ENCODE results near the gene RORC. TPM values are rescaled to one million over a fixed set of nuclear protein-coding genes. Genes with fewer than 3 reads are reported as not detected.

RORC gene
- total RNA-seq, 1 experiment from 2014 or later, result 0.19 TPM

- no TSS peak for BruUV-seq (replicated peaks)
- no peak for TF ChIP-seq CTCF (IDR thresholded peaks at IDR 0.05; ENCODE audit: unreplicated experiment)
- DNase-seq, result no peak
- intact Hi-C loops (cut with micrococcal nuclease; ENCODE audit: unreplicated experiment), result no loop called here
- Mint-ChIP-seq H3K4me1 (ENCODE audit: low read depth, unreplicated experiment) (no peaks in the 10 kb centered on the region), H3K4me3 (ENCODE audit: low read depth, unreplicated experiment) (no peak overlapping the region), H3K27me3 (ENCODE audit: unreplicated experiment) (peaks cover 44% of the 10 kb centered on the region), H3K27ac (ENCODE audit: unreplicated experiment) (no peak overlapping the region), H3K36me3 (ENCODE audit: insufficient read depth, unreplicated experiment) (no peaks in the 10 kb centered on the region), H3K9me3 (ENCODE audit: low read depth, unreplicated experiment) (no peaks in the 10 kb centered on the region)
- CTCF ChIA-PET, result no interaction called here
Observed at GRCh38 chr1:151852733-151853132, 21.1 kb upstream of the RORC start.

GRCh38 chr1:151851886-151852285 lies 20.3 kb upstream of the RORC start:
- Mint-ChIP-seq H3K4me3 (ENCODE audit: low read depth, unreplicated experiment) (no peak overlapping the region), H3K27ac (ENCODE audit: unreplicated experiment) (no peak overlapping the region), H3K36me3 (ENCODE audit: insufficient read depth, unreplicated experiment) (no peaks in the 10 kb centered on the region), H3K9me3 (ENCODE audit: low read depth, unreplicated experiment) (no peaks in the 10 kb centered on the region), H3K4me1 (ENCODE audit: low read depth, unreplicated experiment) (peaks cover under 1% of the 10 kb centered on the region), H3K27me3 (ENCODE audit: unreplicated experiment) (peaks cover 35% of the 10 kb centered on the region)
- DNase-seq, result no peak
- TF ChIP-seq CTCF (IDR thresholded peaks at IDR 0.05; ENCODE audit: unreplicated experiment), result no peak
- no TSS peak for BruUV-seq (replicated peaks)
- CTCF ChIA-PET, result no interaction called here
- intact Hi-C loops (cut with micrococcal nuclease; ENCODE audit: unreplicated experiment), result no loop called here

GRCh38 chr1:151849871-151850270 lies 18.3 kb upstream of the RORC start:
- Mint-ChIP-seq H3K4me3 (ENCODE audit: low read depth, unreplicated experiment) (no peak overlapping the region), H3K36me3 (ENCODE audit: insufficient read depth, unreplicated experiment) (no peaks in the 10 kb centered on the region), H3K27ac (ENCODE audit: unreplicated experiment) (no peak overlapping the region), H3K27me3 (ENCODE audit: unreplicated experiment) (peaks cover 29% of the 10 kb centered on the region), H3K4me1 (ENCODE audit: low read depth, unreplicated experiment) (peaks cover 13% of the 10 kb centered on the region), H3K9me3 (ENCODE audit: low read depth, unreplicated experiment) (peaks cover under 1% of the 10 kb centered on the region)
- no peak for TF ChIP-seq CTCF (IDR thresholded peaks at IDR 0.05; ENCODE audit: unreplicated experiment)
- DNase-seq, result no peak
- BruUV-seq (replicated peaks), result no TSS peak
- intact Hi-C loops (cut with micrococcal nuclease; ENCODE audit: unreplicated experiment), result no loop called here
- CTCF ChIA-PET, result interaction anchor here (0.7 kb wide), 1 partner anchor 87 kb away, joined by 3 read pairs; no protein-coding TSS in a partner anchor

GRCh38 chr1:151849126-151849525 lies 17.5 kb upstream of the RORC start:
- intact Hi-C loops (cut with micrococcal nuclease; ENCODE audit: unreplicated experiment), result no loop called here
- no TSS peak for BruUV-seq (replicated peaks)
- CTCF ChIA-PET, result interaction anchor here (0.7 kb wide), 1 partner anchor 86 kb away, joined by 3 read pairs; no protein-coding TSS in a partner anchor
- Mint-ChIP-seq H3K4me1 (ENCODE audit: low read depth, unreplicated experiment) (peaks cover 13% of the 10 kb centered on the region), H3K9me3 (ENCODE audit: low read depth, unreplicated experiment) (peaks cover 3% of the 10 kb centered on the region), H3K27ac (ENCODE audit: unreplicated experiment) (no peak overlapping the region), H3K27me3 (ENCODE audit: unreplicated experiment) (peaks cover 29% of the 10 kb centered on the region), H3K4me3 (ENCODE audit: low read depth, unreplicated experiment) (no peak overlapping the region), H3K36me3 (ENCODE audit: insufficient read depth, unreplicated experiment) (no peaks in the 10 kb centered on the region)
- no peak for TF ChIP-seq CTCF (IDR thresholded peaks at IDR 0.05; ENCODE audit: unreplicated experiment)
- DNase-seq, result no peak
